Colonic mucosa (tissue), 4 donors: ENCODE data around the gene EVI5. TPM values are rescaled to one million over a fixed set of nuclear protein-coding genes. Genes with fewer than 3 reads are reported as not detected.

ENCODE experiments used
- DNase-seq: peaks from one replicate; pipeline ENCODE4 v3.0.0-alpha.2; 2020
- H3K27ac ChIP-seq: fragments of 200-600 bp; one replicate; pipeline ENCODE4 v1.8.0; 2021
- H3K27me3 ChIP-seq: fragments of 200-600 bp; one replicate; pipeline ENCODE4 v1.8.0; 2021
- H3K36me3 ChIP-seq: fragments of 200-600 bp; one replicate; pipeline ENCODE4 v1.8.0; 2021
- H3K4me1 ChIP-seq: fragments of 200-600 bp; one replicate; pipeline ENCODE4 v1.8.0; 2021; ENCODE audit warnings: mild to moderate bottlenecking
- H3K4me3 ChIP-seq: fragments of 200-600 bp; one replicate; pipeline ENCODE4 v1.8.0; 2021
- H3K9ac ChIP-seq, 2 donors: one replicate each; pipeline ENCODE4 v1.7.0; 2013; ENCODE audit warnings: control low read depth in 2 of 2, low read depth in 2 of 2, low read length in 2 of 2
- H3K9me3 ChIP-seq: fragments of 200-600 bp; one replicate; pipeline ENCODE4 v1.8.0; 2021
- CTCF ChIP-seq: fragments of 200-600 bp; IDR thresholded peaks from one replicate; pipeline ENCODE4 v1.8.0; 2022; ENCODE audit warnings: antibody characterized with exemption, mild to moderate bottlenecking
- intact Hi-C: fragments of 100-400 bp; cut with DNase I; formaldehyde crosslinking; loops from one replicate; pipeline ENCODE4 v1.14.1; 2022
- total RNA-seq, 2 donors: library from RNA; stranded (reverse); fragmentation: NEBNext Ultra II Directional in 1 of 2; extraction: Animal tissue kit (Norgen Biotek cat#: 25700) in 1 of 2; gene quantifications; one replicate each; pipeline ENCODE4 v1.2.1, GENCODE V29; 2021
- donor health status: healthy.
- donor health status: DM: no; HTN: no; CAD: no.
- donor health status: DM: no; HTN: no; CAD: no.

Gene EVI5
- total RNA-seq, 2 donors from 2014 or later, result 23.9 to 29.0 TPM

GRCh38 chr1:92705446-92705845 lies 79.5 kb downstream of the EVI5 start:
- no peak for TF ChIP-seq CTCF
- DNase-seq, result no peak
- Histone ChIP-seq H3K27ac (no peak overlapping the region), H3K27me3 (no peaks in the 10 kb centered on the region), H3K9me3 (no peaks in the 10 kb centered on the region), H3K9ac (no peak overlapping the region), H3K36me3 (no peaks in the 10 kb centered on the region), H3K4me3 (no peak overlapping the region), H3K4me1 (no peaks in the 10 kb centered on the region)
- intact Hi-C loops, result no loop called here

- no peak for DNase-seq
- no peak overlapping the region for H3K27ac ChIP-seq
- no peaks in the 10 kb centered on the region for H3K9me3 ChIP-seq
- no peaks in the 10 kb centered on the region for H3K27me3 ChIP-seq
- intact Hi-C loops, result no loop called here
- TF ChIP-seq CTCF, result no peak
- no peak overlapping the region for H3K9ac ChIP-seq
- H3K4me1 ChIP-seq, result no peaks in the 10 kb centered on the region
- H3K4me3 ChIP-seq, result no peak overlapping the region
- no peaks in the 10 kb centered on the region for H3K36me3 ChIP-seq
Measured at GRCh38 chr1:92701147-92701546, 83.8 kb downstream of the EVI5 start.

GRCh38 chr1:92698932-92699331 lies 86.0 kb downstream of the EVI5 start:
- no peak overlapping the region for H3K4me3 ChIP-seq

GRCh38 chr1:92695104-92695503 lies 89.8 kb downstream of the EVI5 start:
- Histone ChIP-seq H3K36me3 (peaks cover 4% of the 10 kb centered on the region), H3K27ac (no peak overlapping the region), H3K4me1 (no peaks in the 10 kb centered on the region), H3K9me3 (no peaks in the 10 kb centered on the region), H3K27me3 (no peaks in the 10 kb centered on the region), H3K4me3 (no peak overlapping the region), H3K9ac (no peak overlapping the region)
- DNase-seq, result no peak
- TF ChIP-seq CTCF, result no peak
- intact Hi-C loops, result no loop called here

More at GRCh38 chr1:92698932-92699331, 86.0 kb downstream of the EVI5 start:
- Histone ChIP-seq H3K4me1 (no peaks in the 10 kb centered on the region), H3K9me3 (no peaks in the 10 kb centered on the region), H3K27ac (no peak overlapping the region), H3K27me3 (no peaks in the 10 kb centered on the region), H3K36me3 (peaks cover 4% of the 10 kb centered on the region), H3K9ac (no peak overlapping the region)
- no peak for TF ChIP-seq CTCF
- DNase-seq, result no peak
- intact Hi-C loops, result no loop called here

- H3K9me3 ChIP-seq, result no peaks in the 10 kb centered on the region
- no peaks in the 10 kb centered on the region for H3K4me1 ChIP-seq
- H3K36me3 ChIP-seq, result peaks cover 4% of the 10 kb centered on the region
- intact Hi-C loops, result no loop called here
- H3K27me3 ChIP-seq, result no peaks in the 10 kb centered on the region
- H3K4me3 ChIP-seq, result no peak overlapping the region
- DNase-seq, result no peak
- H3K9ac ChIP-seq, result no peak overlapping the region
- TF ChIP-seq CTCF, result no peak
- H3K27ac ChIP-seq, result no peak overlapping the region
Measured at GRCh38 chr1:92691925-92692324, 93.0 kb downstream of the EVI5 start.
